Effector memory CD4-positive, alpha-beta T cell (primary cell): ENCODE data around the gene PGAP3.

Experiments
- DNase-seq, 3 donors: peaks; one replicate each; pipeline ENCODE4 v3.0.0-alpha.2; 2020
- H3K27ac ChIP-seq: 2 replicates; pipeline ENCODE4 v1.7.0; 2013; ENCODE audit warnings: mild to moderate bottlenecking, low read length, moderate library complexity; ENCODE audit not compliant: insufficient read depth, poor library complexity, severe bottlenecking
- H3K27me3 ChIP-seq: replicated peaks from 2 replicates; pipeline ENCODE4 v1.7.0; 2013; ENCODE audit warnings: mild to moderate bottlenecking, low read length; ENCODE audit not compliant: insufficient read depth, control insufficient read depth, poor library complexity, severe bottlenecking
- H3K36me3 ChIP-seq: 2 replicates; pipeline ENCODE4 v1.7.0; 2013; ENCODE audit warnings: mild to moderate bottlenecking, low read length, moderate library complexity; ENCODE audit not compliant: control insufficient read depth, insufficient read depth
- H3K4me1 ChIP-seq: 2 replicates; pipeline ENCODE4 v1.7.0; 2013; ENCODE audit warnings: low read length, mild to moderate bottlenecking; ENCODE audit not compliant: control insufficient read depth, insufficient read depth, poor library complexity, severe bottlenecking
- H3K4me3 ChIP-seq: 2 replicates; pipeline ENCODE4 v1.7.0; 2013; ENCODE audit warnings: low read length, low read depth, mild to moderate bottlenecking; ENCODE audit not compliant: insufficient read depth, poor library complexity, severe bottlenecking
- H3K9me3 ChIP-seq: 2 replicates; pipeline ENCODE4 v1.7.0; 2013; ENCODE audit warnings: mild to moderate bottlenecking, low read length, moderate library complexity; ENCODE audit not compliant: control insufficient read depth

PGAP3 gene

DNA sequence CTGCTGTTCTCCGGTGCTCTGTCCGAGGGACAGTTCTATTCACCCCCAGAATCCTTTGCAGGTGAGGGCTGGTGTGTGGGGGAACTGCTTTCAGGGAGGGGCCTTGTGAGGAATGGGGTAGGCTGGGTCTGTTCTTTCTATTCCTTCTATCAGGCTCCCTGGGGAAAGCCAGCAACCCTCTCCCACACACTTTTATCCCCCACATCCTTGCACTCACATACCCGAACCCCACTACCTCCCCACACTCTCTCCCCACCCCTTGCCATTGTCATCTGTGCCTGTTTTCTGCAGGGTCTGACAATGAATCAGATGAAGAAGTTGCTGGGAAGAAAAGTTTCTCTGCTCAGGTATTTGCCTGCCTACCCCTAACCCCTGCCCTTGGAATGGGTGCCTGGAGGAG, 29.1 kb downstream of the PGAP3 start:
- H3K36me3 ChIP-seq = peaks cover 58% of the 10 kb centered on the region
- no peaks in the 10 kb centered on the region for H3K27me3 ChIP-seq
- H3K4me3 ChIP-seq = no peak overlapping the region
- no peak overlapping the region for H3K27ac ChIP-seq
- no peak for DNase-seq
- H3K9me3 ChIP-seq = no peaks in the 10 kb centered on the region
- H3K4me1 ChIP-seq = no peaks in the 10 kb centered on the region

DNA sequence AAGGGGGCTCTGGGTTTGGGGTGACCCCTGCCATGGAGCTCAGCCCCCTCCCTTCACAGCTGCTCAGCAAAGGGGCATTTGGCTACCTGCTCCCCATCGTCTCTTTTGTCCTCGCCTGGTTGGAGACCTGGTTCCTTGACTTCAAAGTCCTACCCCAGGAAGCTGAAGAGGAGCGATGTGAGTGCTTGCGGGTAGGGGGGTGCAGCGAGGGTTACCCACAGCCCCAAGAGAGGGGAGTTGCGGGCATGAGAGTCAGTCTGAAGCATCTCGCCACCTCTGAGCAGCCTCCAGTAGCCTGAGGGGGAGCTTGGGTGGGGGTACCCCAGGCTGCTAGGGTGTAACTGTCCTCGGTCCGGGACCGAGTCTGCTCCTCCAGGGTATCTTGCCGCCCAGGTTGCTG, 29.5 kb downstream of the PGAP3 start:
- Histone ChIP-seq H3K9me3 (no peaks in the 10 kb centered on the region), H3K36me3 (peaks cover 58% of the 10 kb centered on the region), H3K27ac (no peak overlapping the region), H3K4me1 (no peaks in the 10 kb centered on the region), H3K27me3 (no peaks in the 10 kb centered on the region), H3K4me3 (no peak overlapping the region)
- DNase-seq = no peak

DNA sequence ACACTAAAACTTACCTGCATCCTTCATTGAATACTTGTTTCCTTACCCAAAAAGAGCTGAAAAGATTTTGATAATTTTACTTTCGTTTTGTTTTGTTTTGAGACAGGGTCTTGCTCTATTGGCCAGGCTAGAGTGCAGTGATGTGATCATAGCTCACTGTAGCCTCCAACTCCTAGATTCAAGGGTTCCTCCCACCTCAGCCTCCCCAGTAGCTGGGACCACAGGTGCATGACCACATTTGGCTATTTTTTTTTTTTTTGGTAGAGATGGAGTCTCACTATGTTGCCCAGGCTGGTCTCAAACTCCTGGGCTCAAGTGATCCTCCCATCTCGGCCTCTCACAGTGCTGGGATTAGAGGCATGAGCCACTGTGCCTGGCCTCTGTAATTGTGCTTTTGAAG, 32.8 kb downstream of the PGAP3 start:
- no peak for DNase-seq
- no peaks in the 10 kb centered on the region for H3K9me3 ChIP-seq
- peaks cover 30% of the 10 kb centered on the region for H3K36me3 ChIP-seq
- no peak overlapping the region for H3K4me3 ChIP-seq
- H3K4me1 ChIP-seq = no peaks in the 10 kb centered on the region
- no peak overlapping the region for H3K27ac ChIP-seq
- no peaks in the 10 kb centered on the region for H3K27me3 ChIP-seq

DNA sequence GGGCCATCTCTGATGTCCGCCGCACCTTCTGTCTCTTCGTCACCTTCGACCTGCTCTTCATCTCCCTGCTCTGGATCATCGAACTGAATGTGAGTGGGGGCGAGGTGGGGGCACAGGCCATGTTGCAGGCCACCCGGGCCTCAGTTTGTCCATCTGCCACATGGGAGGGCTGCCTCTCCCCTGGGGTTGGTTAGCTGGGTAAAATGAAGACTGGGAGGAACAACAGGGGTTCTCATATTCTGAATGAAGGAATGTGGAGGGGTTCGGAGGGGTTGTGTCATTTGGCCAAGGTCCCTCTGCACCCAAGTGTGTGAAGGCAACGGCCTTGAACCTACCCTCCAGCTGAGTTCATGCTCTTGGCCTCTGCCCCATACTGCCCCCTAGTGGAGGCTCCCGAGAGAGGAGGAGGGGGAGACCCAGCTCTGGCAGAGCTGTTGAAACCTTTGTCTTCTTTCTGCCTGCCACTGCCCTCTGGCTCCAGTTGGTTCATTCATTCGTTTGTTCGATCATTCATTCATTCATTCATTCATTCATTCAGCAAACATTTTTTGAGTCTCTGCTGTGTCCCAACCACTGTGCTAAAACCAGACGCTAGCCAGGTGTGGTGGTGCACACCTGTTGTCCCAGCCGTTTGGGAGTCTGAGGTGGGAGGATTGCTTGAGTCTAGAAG, 34.1 kb downstream of the PGAP3 start:
- Histone ChIP-seq H3K9me3 (no peaks in the 10 kb centered on the region), H3K4me1 (no peaks in the 10 kb centered on the region), H3K27me3 (no peaks in the 10 kb centered on the region), H3K4me3 (no peak overlapping the region), H3K36me3 (peaks cover 21% of the 10 kb centered on the region), H3K27ac (no peak overlapping the region)
- peak; percentile 58 to 70 (median 64) for DNase-seq

DNA sequence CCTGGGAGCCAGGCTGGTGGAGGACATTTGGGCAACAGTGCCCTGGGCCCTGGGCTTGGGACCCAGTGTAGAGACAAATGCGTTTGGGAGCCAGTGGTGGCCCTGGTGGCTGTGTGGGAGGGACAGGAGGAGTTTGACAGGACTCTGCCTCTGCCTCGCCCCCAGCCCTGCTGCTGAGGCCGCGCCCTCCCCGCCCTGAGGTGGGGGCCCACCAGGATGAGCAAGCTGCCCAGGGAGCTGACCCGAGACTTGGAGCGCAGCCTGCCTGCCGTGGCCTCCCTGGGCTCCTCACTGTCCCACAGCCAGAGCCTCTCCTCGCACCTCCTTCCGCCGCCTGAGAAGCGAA, 34.6 kb downstream of the PGAP3 start:
- no peaks in the 10 kb centered on the region for H3K27me3 ChIP-seq
- no peak overlapping the region for H3K27ac ChIP-seq
- H3K9me3 ChIP-seq = no peaks in the 10 kb centered on the region
- H3K36me3 ChIP-seq = peaks cover 16% of the 10 kb centered on the region
- no peak for DNase-seq
- no peak overlapping the region for H3K4me3 ChIP-seq
- no peaks in the 10 kb centered on the region for H3K4me1 ChIP-seq

DNA sequence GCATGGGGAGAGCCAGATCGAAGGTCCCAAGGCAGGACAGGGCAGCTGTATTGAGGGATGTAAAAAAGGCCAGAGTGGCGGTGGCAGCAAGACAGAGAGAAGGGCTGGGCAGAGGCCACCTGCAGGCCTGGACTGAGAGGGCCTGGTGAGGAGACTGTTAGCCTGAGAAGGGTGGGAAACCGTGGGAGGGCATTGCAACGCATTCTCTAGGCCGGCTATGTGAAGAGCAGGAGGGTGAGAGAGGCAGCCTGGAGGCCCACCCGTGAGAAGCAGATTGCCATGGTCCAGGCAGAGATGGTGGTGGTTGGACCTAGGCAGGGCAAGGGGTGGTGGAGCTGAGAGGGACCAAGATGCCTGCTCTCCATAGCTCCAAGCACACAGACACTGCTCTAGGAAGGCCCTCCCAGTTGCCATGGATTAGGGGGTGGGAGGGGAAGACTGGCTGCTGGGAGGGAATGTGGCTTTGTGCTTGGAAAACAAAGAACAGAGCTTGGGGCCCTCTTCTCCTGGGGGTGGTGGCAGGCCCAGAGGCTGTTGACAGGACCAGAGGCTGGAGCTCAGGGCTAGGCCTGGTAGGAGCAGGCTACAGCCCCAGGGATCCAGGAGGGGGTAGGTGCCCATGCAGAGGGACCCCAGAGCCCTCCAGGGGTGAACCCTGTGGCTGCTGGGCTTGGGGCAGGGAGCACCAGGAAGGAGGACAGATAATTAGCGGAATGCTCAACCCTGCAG, 35.1 kb downstream of the PGAP3 start:
- H3K4me3 ChIP-seq = no peak overlapping the region
- no peaks in the 10 kb centered on the region for H3K4me1 ChIP-seq
- no peaks in the 10 kb centered on the region for H3K9me3 ChIP-seq
- H3K27me3 ChIP-seq = no peaks in the 10 kb centered on the region
- no peak for DNase-seq
- no peak overlapping the region for H3K27ac ChIP-seq
- peaks cover 11% of the 10 kb centered on the region for H3K36me3 ChIP-seq

DNA sequence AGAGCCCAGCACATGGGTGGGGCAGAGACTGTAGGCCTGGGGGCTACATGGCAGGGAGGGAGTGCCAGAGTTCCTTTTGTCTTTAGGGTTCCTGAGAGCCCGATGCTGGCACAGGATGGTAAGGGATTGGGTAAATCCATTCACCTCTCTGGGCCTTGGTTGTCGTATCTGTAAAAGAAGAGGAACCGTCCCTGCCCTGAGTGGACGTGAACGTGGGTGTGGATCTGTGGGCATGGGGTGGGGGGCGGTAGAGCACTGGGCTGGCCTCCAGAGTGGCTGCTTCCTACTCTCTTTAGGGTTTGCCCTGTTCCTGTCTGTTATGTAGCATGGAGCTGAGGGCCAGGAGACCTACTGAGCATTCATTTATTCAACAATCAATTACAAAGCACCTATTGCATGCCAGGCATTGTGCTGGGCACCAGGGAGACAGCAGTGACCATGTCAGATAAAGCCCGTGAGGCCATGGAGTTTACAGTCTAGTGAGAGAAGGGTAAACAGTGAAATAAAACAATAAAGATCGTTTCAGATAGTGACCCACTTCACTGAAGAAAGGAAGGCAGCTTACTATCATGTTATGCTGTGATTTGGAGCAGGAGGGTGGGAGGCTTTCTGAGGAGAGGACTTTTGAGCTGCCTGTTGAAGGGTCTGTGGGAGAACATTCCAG, 35.8 kb downstream of the PGAP3 start:
- DNase-seq = no peak
- H3K36me3 ChIP-seq = peaks cover 10% of the 10 kb centered on the region
- H3K9me3 ChIP-seq = no peaks in the 10 kb centered on the region
- no peak overlapping the region for H3K4me3 ChIP-seq
- H3K27me3 ChIP-seq = no peaks in the 10 kb centered on the region
- no peaks in the 10 kb centered on the region for H3K4me1 ChIP-seq
- H3K27ac ChIP-seq = no peak overlapping the region

DNA sequence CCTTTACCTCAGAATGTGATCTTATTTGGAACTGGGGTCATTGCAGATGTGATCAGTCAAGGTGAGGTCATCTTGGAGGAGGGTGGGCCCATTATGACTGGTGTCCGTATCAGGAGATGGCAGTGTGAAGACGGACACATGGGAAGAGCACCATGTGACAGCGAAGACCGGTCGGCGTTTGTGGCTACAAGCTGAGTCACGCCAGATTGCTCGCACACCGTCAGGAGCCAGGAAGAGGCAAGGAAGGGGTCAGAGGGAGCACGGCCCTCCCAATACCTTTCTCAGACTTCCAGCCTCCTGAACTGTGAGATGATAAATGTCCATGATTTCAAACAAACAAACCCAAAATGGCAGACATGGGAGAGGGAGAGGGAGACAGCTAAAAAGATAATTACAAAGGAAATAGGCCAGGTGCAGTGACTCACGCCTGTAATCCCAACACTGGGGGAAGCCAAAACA, 37.7 kb downstream of the PGAP3 start:
- DNase-seq = no peak
- Histone ChIP-seq H3K27ac (no peak overlapping the region), H3K4me3 (no peak overlapping the region), H3K9me3 (no peaks in the 10 kb centered on the region), H3K36me3 (peaks cover 3% of the 10 kb centered on the region), H3K4me1 (no peaks in the 10 kb centered on the region), H3K27me3 (no peaks in the 10 kb centered on the region)

DNA sequence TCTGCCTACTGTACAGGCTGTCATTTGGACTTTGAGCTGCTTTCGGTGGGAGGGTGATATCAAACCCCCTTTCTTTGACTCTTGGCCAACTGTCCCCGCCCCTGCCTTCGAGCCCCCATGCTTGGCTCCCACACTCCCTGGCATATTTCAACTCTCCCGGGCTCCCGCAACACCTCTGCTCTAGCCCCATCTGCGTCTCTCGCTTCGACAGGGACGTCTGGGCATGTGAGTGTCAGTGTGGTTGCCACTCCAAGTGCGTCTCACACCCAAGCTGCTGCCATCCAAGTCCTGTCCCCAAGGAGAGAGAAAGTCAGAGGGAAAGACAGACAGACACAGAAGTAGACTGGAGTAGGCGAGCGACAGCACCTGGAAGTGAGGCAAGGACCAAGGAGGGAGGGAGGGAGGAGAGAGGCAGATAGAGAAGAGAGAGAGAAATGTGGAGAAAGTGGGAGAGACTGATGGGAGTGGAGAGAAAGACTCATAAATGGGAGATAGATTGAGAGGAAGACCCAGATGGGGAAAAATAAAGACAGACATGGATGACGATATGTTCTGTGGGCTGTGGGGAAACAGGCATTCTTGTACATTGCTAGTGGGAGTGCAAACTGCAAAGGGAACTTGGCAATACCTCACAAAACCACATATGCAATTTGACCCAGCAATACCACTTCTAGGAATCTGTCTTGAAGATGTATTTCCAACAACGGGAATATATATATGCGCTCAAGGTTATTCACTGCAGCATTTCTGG, 39.1 kb downstream of the PGAP3 start:
- Histone ChIP-seq H3K9me3 (no peaks in the 10 kb centered on the region), H3K27me3 (no peaks in the 10 kb centered on the region), H3K27ac (no peak overlapping the region), H3K4me1 (no peaks in the 10 kb centered on the region), H3K36me3 (peaks cover 3% of the 10 kb centered on the region), H3K4me3 (no peak overlapping the region)
- DNase-seq = no peak
